Calu3 (cell line): Measurements from ENCODE around the gene PBRM1. TPM values are rescaled to one million over a fixed set of nuclear protein-coding genes. Genes with fewer than 3 reads are reported as not detected.
A peak's percentile ranks its signal among the peaks of the same experiment; 100 is the strongest.

Experiments
- BruUV-seq: library from RNA; stranded (reverse); fragments of 400-500 nt; replicated peaks from 2 replicates; lab custom pipeline; 2021; lab: Mats Ljungman, UMichigan
- CTCF ChIA-PET: fragments of 300-600 bp; sonication (Branson Sonifier 250); formaldehyde crosslinking; loops from one replicate; lab custom pipeline; 2022; ENCODE audit warnings: antibody characterized with exemption; lab: Charles Lee
- DNase-seq: peaks from one replicate; pipeline ENCODE4 v3.0.0; 2022
- H3K27ac Mint-ChIP-seq: one replicate; pipeline ENCODE4 v1.8.0; 2022; ENCODE audit warnings: mixed read lengths; ENCODE audit not compliant: unreplicated experiment
- H3K27me3 Mint-ChIP-seq: one replicate; pipeline ENCODE4 v1.8.0; 2022; ENCODE audit warnings: mixed read lengths; ENCODE audit not compliant: unreplicated experiment
- H3K36me3 Mint-ChIP-seq: one replicate; pipeline ENCODE4 v1.8.0; 2022; ENCODE audit warnings: mild to moderate bottlenecking, moderate library complexity, mixed read lengths; ENCODE audit not compliant: insufficient read depth, unreplicated experiment
- H3K4me1 Mint-ChIP-seq: one replicate; pipeline ENCODE4 v1.8.0; 2022; ENCODE audit warnings: mild to moderate bottlenecking, low read depth, mixed read lengths; ENCODE audit not compliant: unreplicated experiment
- H3K4me3 Mint-ChIP-seq: one replicate; pipeline ENCODE4 v1.8.0; 2022; ENCODE audit warnings: mild to moderate bottlenecking, low read depth, moderate library complexity, mixed read lengths; ENCODE audit not compliant: unreplicated experiment
- H3K9me3 Mint-ChIP-seq: one replicate; pipeline ENCODE4 v1.8.0; 2022; ENCODE audit warnings: low read depth, mixed read lengths; ENCODE audit not compliant: unreplicated experiment
- CTCF ChIP-seq: fragments of 200-600 bp; IDR thresholded peaks from one replicate; pipeline ENCODE4 v1.8.0; 2022; ENCODE audit warnings: antibody characterized with exemption; ENCODE audit not compliant: unreplicated experiment
- intact Hi-C: fragments of 100-400 bp; cut with micrococcal nuclease; formaldehyde crosslinking; loops from one replicate; pipeline ENCODE4 v1.10.0; 2022; ENCODE audit not compliant: unreplicated experiment
- total RNA-seq: library from RNA; stranded (reverse); gene quantifications from 2 replicates; pipeline ENCODE4 v1.2.3, GENCODE V29; 2022

The PBRM1 gene
- total RNA-seq, 1 experiment from 2014 or later = 54.9 TPM

- no peak for DNase-seq
- peak overlapping the region; percentile 97 for H3K27ac Mint-ChIP-seq
- no peaks in the 10 kb centered on the region for H3K27me3 Mint-ChIP-seq
- CTCF ChIA-PET = no interaction called here
- H3K4me3 Mint-ChIP-seq = peak overlapping the region; percentile 92
- intact Hi-C loops = loop anchor here (5.0 to 10.0 kb wide), 2 partner anchors 149 to 257 kb away; partner anchors contain the start of genes NT5DC2 and UQCC5
- H3K36me3 Mint-ChIP-seq = peaks cover 68% of the 10 kb centered on the region
- peaks cover 32% of the 10 kb centered on the region for H3K4me1 Mint-ChIP-seq
- TF ChIP-seq CTCF = no peak
- H3K9me3 Mint-ChIP-seq = no peaks in the 10 kb centered on the region
- no TSS peak for BruUV-seq
Observed at GRCh38 chr3:52684184-52684583, 1.5 kb downstream of the PBRM1 start.

GRCh38 chr3:52683611-52684010 is 2.1 kb downstream of the PBRM1 start:
- peaks cover 68% of the 10 kb centered on the region for H3K36me3 Mint-ChIP-seq
- DNase-seq = no peak
- no TSS peak for BruUV-seq
- CTCF ChIA-PET = no interaction called here
- no peak overlapping the region for H3K4me3 Mint-ChIP-seq
- TF ChIP-seq CTCF = no peak
- H3K9me3 Mint-ChIP-seq = no peaks in the 10 kb centered on the region
- intact Hi-C loops = loop anchor here (5.0 to 10.0 kb wide), 2 partner anchors 149 to 256 kb away; partner anchors contain the start of genes NT5DC2 and UQCC5
- no peak overlapping the region for H3K27ac Mint-ChIP-seq
- H3K27me3 Mint-ChIP-seq = no peaks in the 10 kb centered on the region
- H3K4me1 Mint-ChIP-seq = peaks cover 32% of the 10 kb centered on the region

- H3K9me3 Mint-ChIP-seq = no peaks in the 10 kb centered on the region
- no peak overlapping the region for H3K4me3 Mint-ChIP-seq
- BruUV-seq = no TSS peak
- H3K36me3 Mint-ChIP-seq = peaks cover 59% of the 10 kb centered on the region
- no peak for TF ChIP-seq CTCF
- H3K27me3 Mint-ChIP-seq = no peaks in the 10 kb centered on the region
- H3K27ac Mint-ChIP-seq = peak overlapping the region; percentile 19
- CTCF ChIA-PET = interaction anchor here (0.6 kb wide), 1 partner anchor 113 kb away, joined by 5 read pairs; no protein-coding TSS in a partner anchor
- peaks cover 31% of the 10 kb centered on the region for H3K4me1 Mint-ChIP-seq
- intact Hi-C loops = loop anchor here (5.0 to 10.0 kb wide), 2 partner anchors 147 to 255 kb away; partner anchors contain the start of genes NT5DC2 and UQCC5
- peak; percentile 34 for DNase-seq
Observed at GRCh38 chr3:52682016-52682415, 3.7 kb downstream of the PBRM1 start.

GRCh38 chr3:52681596-52681995 is 4.1 kb downstream of the PBRM1 start:
- no TSS peak for BruUV-seq
- H3K27ac Mint-ChIP-seq = peak overlapping the region; percentile 19
- H3K9me3 Mint-ChIP-seq = no peaks in the 10 kb centered on the region
- peaks cover 31% of the 10 kb centered on the region for H3K4me1 Mint-ChIP-seq
- no peak for DNase-seq
- H3K27me3 Mint-ChIP-seq = no peaks in the 10 kb centered on the region
- H3K4me3 Mint-ChIP-seq = no peak overlapping the region
- intact Hi-C loops = loop anchor here (5.0 to 10.0 kb wide), 2 partner anchors 147 to 254 kb away; partner anchors contain the start of genes NT5DC2 and UQCC5
- CTCF ChIA-PET = no interaction called here
- no peak for TF ChIP-seq CTCF
- peaks cover 59% of the 10 kb centered on the region for H3K36me3 Mint-ChIP-seq
